AG08396 (cell line): ENCODE results near the gene VASN.

Source experiments
- DNase-seq: peaks from one replicate; pipeline ENCODE4 v3.0.0; 2012; ENCODE audit warnings: low spot score, mixed read lengths

The VASN gene

GRCh38 chr16:4372578-4373355 lies 1.1 kb downstream of the VASN start:
- DNase-seq: peak; percentile 46

GRCh38 chr16:4373356-4373908 lies 1.8 kb downstream of the VASN start:
- no peak for DNase-seq

GRCh38 chr16:4373909-4374742 lies 2.5 kb downstream of the VASN start:
- peak; percentile 92 for DNase-seq

GRCh38 chr16:4375717-4376116 lies 4.1 kb downstream of the VASN start:
- no peak for DNase-seq

- peak; percentile 91 for DNase-seq
Measured at GRCh38 chr16:4376126-4376892, 4.7 kb downstream of the VASN start.

GRCh38 chr16:4376893-4377572 lies 5.4 kb downstream of the VASN start:
- peak; percentile 26 for DNase-seq

- no peak for DNase-seq
Measured at GRCh38 chr16:4377573-4378154, 6.0 kb downstream of the VASN start.

- DNase-seq: no peak
Measured at GRCh38 chr16:4378161-4378666, 6.6 kb downstream of the VASN start.

- no peak for DNase-seq
Measured at GRCh38 chr16:4378999-4379690, 7.5 kb downstream of the VASN start.

- DNase-seq: no peak
Measured at GRCh38 chr16:4380119-4381063, 8.7 kb downstream of the VASN start.

GRCh38 chr16:4381072-4381934 lies 9.7 kb downstream of the VASN start:
- no peak for DNase-seq

GRCh38 chr16:4381935-4382794 lies 10.5 kb downstream of the VASN start:
- DNase-seq: no peak

- no peak for DNase-seq
Measured at GRCh38 chr16:4382795-4383357, 11.2 kb downstream of the VASN start.

GRCh38 chr16:4383591-4384444 lies 12.2 kb downstream of the VASN start:
- DNase-seq: no peak

- DNase-seq: peak; percentile 65
Measured at GRCh38 chr16:4384509-4384942, 12.9 kb downstream of the VASN start.
